Ovary (tissue), 9 donors: ENCODE measurements around the gene DAB2IP. TPM values are rescaled to one million over a fixed set of nuclear protein-coding genes. Genes with fewer than 3 reads are reported as not detected.

ENCODE experiments used
- DNase-seq, 5 donors: peaks; one replicate each; pipeline ENCODE4 v3.0.0-alpha.2; 2019 to 2020
- H3K27ac ChIP-seq, 2 donors: fragments of 200-600 bp; one replicate each; pipeline versions ENCODE4 v1.5.1 to v1.8.0; 2019 to 2022
- H3K27me3 ChIP-seq: fragments of 200-600 bp; one replicate; pipeline ENCODE4 v1.8.0; 2022
- H3K36me3 ChIP-seq: fragments of 200-600 bp; sonication (generic); one replicate; pipeline ENCODE4 v1.5.1; 2019
- H3K4me1 ChIP-seq: one replicate; pipeline ENCODE4 v1.8.1; 2013; ENCODE audit warnings: mild to moderate bottlenecking, moderate library complexity; ENCODE audit not compliant: insufficient read depth
- H3K4me3 ChIP-seq: fragments of 200-600 bp; sonication (generic); one replicate; pipeline ENCODE4 v1.5.1; 2017
- H3K9me3 ChIP-seq, 2 donors: fragments of 200-600 bp in 1 of 2; sonication (generic) in 1 of 2; one replicate each; pipeline versions ENCODE4 v1.5.1 to v1.8.1; 2013 to 2019; ENCODE audit warnings: mild to moderate bottlenecking in 1 of 2, moderate library complexity in 1 of 2
- CTCF ChIP-seq, 3 donors: fragments of 450-650 bp in 2 of 3; fragments of 200-600 bp in 1 of 3; IDR thresholded peaks; one replicate each; pipeline versions ENCODE4 v1.5.1 to v1.8.0; 2016 to 2022; ENCODE audit warnings: antibody characterized with exemption in 3 of 3, mild to moderate bottlenecking in 1 of 3
- EP300 ChIP-seq: sonication (generic); formaldehyde crosslinking; IDR thresholded peaks from one replicate; pipeline ENCODE4 v1.6.1; 2017; ENCODE audit warnings: antibody characterized with exemption
- POLR2A ChIP-seq: fragments of 450-650 bp; IDR thresholded peaks from one replicate; pipeline ENCODE4 v1.6.1; 2017; ENCODE audit warnings: antibody characterized with exemption, mild to moderate bottlenecking, moderate library complexity
- WGBS, 3 donors: extraction: QIAGEN DNeasy Blood & Tissue Kit in 1 of 3; methylation state at CpG; one replicate each; pipeline versions ENCODE4 v1.1.5 to v1.1.7; 2013 to 2017; 5-methylcytosine and 5-hydroxymethylcytosine counted together
- intact Hi-C, 4 donors: fragments of 100-400 bp; cut with DNase I; formaldehyde crosslinking; loops; one replicate each; pipeline versions ENCODE4 v1.11.0 to v1.15.1; 2022 to 2023
- polyA plus RNA-seq, 2 donors: library from polyadenylated mRNA; stranded (reverse); fragments of 200-250 nt in 1 of 2; fragments of 350-450 nt in 1 of 2; fragmentation: Illumina TruSeq in 1 of 2; extraction: RNeasy Lipid Tissue Mini Kit (QIAGEN cat#74804) in 1 of 2; gene quantifications; one replicate each; pipeline ENCODE4 v1.2.3, GENCODE V29; 2013 to 2014
- total RNA-seq, 7 donors: library from RNA; depleted of rRNA in 2 of 7; stranded (reverse); fragments of >200 nt in 2 of 7; fragmentation: NEBNext Ultra II Directional in 3 of 7; extraction: Animal tissue kit (Norgen Biotek cat#: 25700) in 3 of 7; gene quantifications; one replicate each; pipeline versions ENCODE4 v1.1.0 to v1.2.4, GENCODE V29; 2016 to 2023
- donor health status: DM: no; HTN: no; CAD: no; lungs with moderate emphysema.
- donor health status: DM: no; HTN: no; CAD: no.
- donor health status: Bipolar disorder and iron deficiency.
- donor health status: DM: yes; HTN: yes; CAD: no.
- donor health status: DM: no; HTN: no; CAD: no.
- donor health status: DM: yes; HTN: yes; CAD: no.

DAB2IP gene
- total and polyA plus RNA-seq, 9 donors, result 9.3 to 95.0 (median 70.6) TPM

GRCh38 chr9:121703014-121703734 lies 51.7 kb downstream of the DAB2IP start:
- no peak overlapping the region for H3K27ac ChIP-seq
- no peaks in the 10 kb centered on the region for H3K27me3 ChIP-seq
- intact Hi-C loops, result no loop called here
- 91 to 93% (median 92%) methylated on average over 3 of the region's 3 CpGs for WGBS, 3 donors
- H3K9me3 ChIP-seq, result no peaks in the 10 kb centered on the region
- no peak for DNase-seq
- TF ChIP-seq CTCF (IDR thresholded peaks at IDR 0.05) (no peak), EP300 (no peak), POLR2A (no peak)
- H3K4me1 ChIP-seq, result peaks cover 22% of the 10 kb centered on the region
- no peak overlapping the region for H3K4me3 ChIP-seq
- no peaks in the 10 kb centered on the region for H3K36me3 ChIP-seq

- no peak for TF ChIP-seq POLR2A
- TF ChIP-seq CTCF (IDR thresholded peaks at IDR 0.05), result no peak
- no peak for TF ChIP-seq EP300
- no peaks in the 10 kb centered on the region for H3K27me3 ChIP-seq
- H3K27ac ChIP-seq, result no peak overlapping the region
- 77 to 85% (median 82%) methylated on average over 3 of the region's 3 CpGs for WGBS, 3 donors
- no peak overlapping the region for H3K4me3 ChIP-seq
- DNase-seq, result no peak
- H3K36me3 ChIP-seq, result no peaks in the 10 kb centered on the region
- H3K9me3 ChIP-seq, result no peaks in the 10 kb centered on the region
- intact Hi-C loops, result no loop called here
- H3K4me1 ChIP-seq, result peaks cover 29% of the 10 kb centered on the region
Observed at GRCh38 chr9:121704281-121704680, 52.8 kb downstream of the DAB2IP start.

- DNase-seq, result no peak
- H3K4me1 ChIP-seq, result peaks cover 21% of the 10 kb centered on the region
- TF ChIP-seq POLR2A, result no peak
- no peak for TF ChIP-seq CTCF (IDR thresholded peaks at IDR 0.05)
- TF ChIP-seq EP300, result no peak
- intact Hi-C loops, result no loop called here
- H3K27ac ChIP-seq, result no peak overlapping the region
- no peaks in the 10 kb centered on the region for H3K36me3 ChIP-seq
- no peaks in the 10 kb centered on the region for H3K9me3 ChIP-seq
- no peaks in the 10 kb centered on the region for H3K27me3 ChIP-seq
- H3K4me3 ChIP-seq, result no peak overlapping the region
- 77 to 85% (median 78%) methylated on average over 8 of the region's 8 CpGs for WGBS, 3 donors
Observed at GRCh38 chr9:121706149-121706750, 54.8 kb downstream of the DAB2IP start.

- intact Hi-C loops, result no loop called here
- Histone ChIP-seq H3K9me3 (no peaks in the 10 kb centered on the region), H3K4me3 (no peak overlapping the region), H3K4me1 (peaks cover 17% of the 10 kb centered on the region), H3K27ac (no peak overlapping the region), H3K27me3 (no peaks in the 10 kb centered on the region), H3K36me3 (no peaks in the 10 kb centered on the region)
- no peak for TF ChIP-seq EP300
- no peak for TF ChIP-seq POLR2A
- no peak for TF ChIP-seq CTCF (IDR thresholded peaks at IDR 0.05)
- 62 to 72% (median 67%) methylated on average over 7 of the region's 7 CpGs for WGBS, 3 donors
- DNase-seq, result no peak
Observed at GRCh38 chr9:121707477-121708424, 56.3 kb downstream of the DAB2IP start.
